Measurements from ENCODE around the gene CLEC9A. TPM values are rescaled to one million over a fixed set of nuclear protein-coding genes. Genes with fewer than 3 reads are reported as not detected.

Gene CLEC9A
- total and polyA plus RNA-seq, 2 of the 8 experiments (the other 6 are each of a cell fraction or from before 2014, with no cell fraction given) = not detected

DNA sequence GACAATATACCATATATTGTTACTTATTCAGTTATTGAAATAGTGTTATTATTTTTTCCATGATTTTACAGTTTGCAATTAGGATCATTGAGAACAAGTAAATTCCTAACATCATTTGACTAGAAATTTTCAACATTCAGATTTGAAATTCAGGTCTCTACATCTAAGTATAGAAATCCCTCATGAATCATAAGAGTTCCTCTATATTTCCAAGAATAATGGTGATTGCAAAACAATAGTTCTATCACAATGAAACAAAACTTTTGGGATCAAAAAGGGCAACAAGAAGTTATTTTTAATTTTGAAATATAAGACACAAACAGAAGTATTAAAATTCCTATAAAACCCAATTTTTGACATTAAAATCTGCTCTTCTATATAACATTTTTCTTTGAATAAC, 57.5 kb downstream of the CLEC9A start:
- H3K79me2 ChIP-seq (ENCODE audit: control insufficient read depth in 1 of 2, insufficient read depth in 2 of 2, low read length in 2 of 2) = no peaks in the 10 kb centered on the region
- H2BK12ac ChIP-seq (ENCODE audit: low read depth, low read length) = no peak overlapping the region
- no peak overlapping the region for H2AK5ac ChIP-seq (ENCODE audit: low read depth, low read length)
- H3K4me2 ChIP-seq (ENCODE audit: insufficient read depth in 1 of 2, low read depth in 2 of 2, low read length in 2 of 2) = no peak overlapping the region
- FAIRE-seq (no peak), DNase-seq (ENCODE audit: low read depth in 1 of 2, low spot score in 2 of 2) (no peak)
- H2AFZ ChIP-seq (ENCODE audit: low read length) = no peak overlapping the region
- H3K9me3 ChIP-seq (ENCODE audit: insufficient read depth in 2 of 2, low read depth in 1 of 2, low read length in 1 of 2) = no peaks in the 10 kb centered on the region
- no peaks in the 10 kb centered on the region for H4K20me1 ChIP-seq (replicated peaks in 1 of 2; ENCODE audit: control insufficient read depth in 1 of 2, insufficient read depth in 2 of 2, low read length in 2 of 2)
- no peaks in the 10 kb centered on the region for H3K23me2 ChIP-seq (ENCODE audit: low read depth, low read length)
- H3K56ac ChIP-seq (replicated peaks; ENCODE audit: insufficient read length, low read depth, low read length) = no peak overlapping the region
- no peak overlapping the region for H3K23ac ChIP-seq (ENCODE audit: insufficient read length)
- no peak overlapping the region for H2BK5ac ChIP-seq (ENCODE audit: low read depth, low read length)
- H4K8ac ChIP-seq (ENCODE audit: extremely low read depth, insufficient read depth, low read length) = no peak overlapping the region
- H3K14ac ChIP-seq (ENCODE audit: insufficient read length) = no peak overlapping the region
- H3K4me1 ChIP-seq (replicated peaks in 1 of 4; ENCODE audit: control insufficient read depth in 3 of 4, insufficient read depth in 4 of 4, low read length in 3 of 4) = peaks cover 0 to 3% (median 3%) of the 10 kb centered on the region in 4 experiments; a peak in 5 of 7 replicates
- no peaks in the 10 kb centered on the region for H3K27me3 ChIP-seq (replicated peaks in 1 of 4; ENCODE audit: control insufficient read depth in 3 of 4, extremely low read depth in 1 of 4, insufficient read depth in 3 of 4, low read length in 3 of 4)
- H3K4me3 ChIP-seq (ENCODE audit: extremely low read depth in 1 of 4, insufficient read depth in 2 of 4, low read depth in 3 of 4, low read length in 4 of 4) = no peak overlapping the region
- H3K18ac ChIP-seq (ENCODE audit: extremely low read depth, low read length) = no peak overlapping the region
- no peak for TF ChIP-seq YY1 (IDR thresholded peaks at IDR 0.05; ENCODE audit: low read depth, low read length)
- TF ChIP-seq ZNF274 (IDR thresholded peaks at IDR 0.05; ENCODE audit: borderline replicate concordance, extremely low read depth, low read length) = no peak
- no peak for TF ChIP-seq CBX8 (IDR thresholded peaks at IDR 0.05; ENCODE audit: borderline replicate concordance, low read depth, low read length)
- no peak for TF ChIP-seq NANOG (IDR thresholded peaks at IDR 0.05; ENCODE audit: insufficient read depth, low read depth, low read length, poor library complexity, severe bottlenecking)
- TF ChIP-seq MAFK (IDR thresholded peaks at IDR 0.05; ENCODE audit: low read depth, low read length) = no peak
- no peak for TF ChIP-seq BCL11A (IDR thresholded peaks at IDR 0.05; ENCODE audit: low read depth in 2 of 2, low read length in 2 of 2)
- no peak for TF ChIP-seq SIX5 (IDR thresholded peaks at IDR 0.05; ENCODE audit: low read depth, low read length)
- no peak for TF ChIP-seq POU5F1 (IDR thresholded peaks at IDR 0.05; ENCODE audit: low read depth, low read length)
- TF ChIP-seq SP2 (IDR thresholded peaks at IDR 0.05; ENCODE audit: low read length) = no peak
- no peak for TF ChIP-seq SP1 (IDR thresholded peaks at IDR 0.05; ENCODE audit: low read depth, low read length)
- no peak overlapping the region for H3K27ac ChIP-seq (ENCODE audit: low read depth, low read length)
- H4K5ac ChIP-seq (ENCODE audit: insufficient read length, low read depth, low read length) = no peak overlapping the region
- no peak overlapping the region for H4K91ac ChIP-seq (replicated peaks; ENCODE audit: insufficient read length, low read length)
- CTCF ChIA-PET (ENCODE audit: partially characterized antibody) = no interaction called here
- H2BK20ac ChIP-seq (ENCODE audit: low read length) = no peak overlapping the region
- no peaks in the 10 kb centered on the region for H3K36me3 ChIP-seq (ENCODE audit: control insufficient read depth in 2 of 4, insufficient read depth in 4 of 4, low read length in 3 of 4)
- no peak overlapping the region for H2BK15ac ChIP-seq (ENCODE audit: low read length)
- H3K4ac ChIP-seq (replicated peaks; ENCODE audit: insufficient read length, low read depth, low read length) = no peak overlapping the region
- H3K79me1 ChIP-seq (ENCODE audit: low read depth, low read length) = no peaks in the 10 kb centered on the region
- POLR2A ChIA-PET (ENCODE audit: partially characterized antibody) = no interaction called here
- H3K9ac ChIP-seq (replicated peaks in 1 of 4; ENCODE audit: extremely low read depth in 1 of 4, low read depth in 3 of 4, low read length in 3 of 4) = no peak overlapping the region
- no peak overlapping the region for H2BK120ac ChIP-seq (replicated peaks; ENCODE audit: low read depth, low read length)
